Tibial nerve (tissue), 4 donors: Measurements from ENCODE around the gene PRKG1.

Experiments used
- EP300 ChIP-seq, 2 donors: sonication (generic); formaldehyde crosslinking; IDR thresholded peaks; one replicate each; pipeline ENCODE4 v1.6.1; 2017; ENCODE audit warnings: antibody characterized with exemption in 2 of 2, mild to moderate bottlenecking in 1 of 2
- POLR2A ChIP-seq, 2 donors: fragments of 450-650 bp; IDR thresholded peaks; one replicate each; pipeline ENCODE4 v1.6.1; 2017; ENCODE audit warnings: antibody characterized with exemption in 2 of 2, mild to moderate bottlenecking in 2 of 2, moderate library complexity in 2 of 2
- TF ChIP-seq, protein P1 (sequence below), 5 experiments: fragments of 200-600 bp in 3 of 5; fragments of 450-650 bp in 2 of 5; sonication (generic) in 3 of 5; IDR thresholded peaks; one replicate each; pipeline ENCODE4 v1.5.1; 2016 to 2019; ENCODE audit warnings: antibody characterized with exemption in 5 of 5, mild to moderate bottlenecking in 3 of 5, moderate library complexity in 2 of 5

GRCh38 chr10:52276163-52276562 is 1201.9 kb downstream of the PRKG1 start:
- TF ChIP-seq, protein P1, sequence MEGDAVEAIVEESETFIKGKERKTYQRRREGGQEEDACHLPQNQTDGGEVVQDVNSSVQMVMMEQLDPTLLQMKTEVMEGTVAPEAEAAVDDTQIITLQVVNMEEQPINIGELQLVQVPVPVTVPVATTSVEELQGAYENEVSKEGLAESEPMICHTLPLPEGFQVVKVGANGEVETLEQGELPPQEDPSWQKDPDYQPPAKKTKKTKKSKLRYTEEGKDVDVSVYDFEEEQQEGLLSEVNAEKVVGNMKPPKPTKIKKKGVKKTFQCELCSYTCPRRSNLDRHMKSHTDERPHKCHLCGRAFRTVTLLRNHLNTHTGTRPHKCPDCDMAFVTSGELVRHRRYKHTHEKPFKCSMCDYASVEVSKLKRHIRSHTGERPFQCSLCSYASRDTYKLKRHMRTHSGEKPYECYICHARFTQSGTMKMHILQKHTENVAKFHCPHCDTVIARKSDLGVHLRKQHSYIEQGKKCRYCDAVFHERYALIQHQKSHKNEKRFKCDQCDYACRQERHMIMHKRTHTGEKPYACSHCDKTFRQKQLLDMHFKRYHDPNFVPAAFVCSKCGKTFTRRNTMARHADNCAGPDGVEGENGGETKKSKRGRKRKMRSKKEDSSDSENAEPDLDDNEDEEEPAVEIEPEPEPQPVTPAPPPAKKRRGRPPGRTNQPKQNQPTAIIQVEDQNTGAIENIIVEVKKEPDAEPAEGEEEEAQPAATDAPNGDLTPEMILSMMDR (IDR thresholded peaks at IDR 0.05): no peak
- TF ChIP-seq EP300 (IDR thresholded peaks at IDR 0.05) (no peak), POLR2A (IDR thresholded peaks at IDR 0.05) (no peak)
